ENCODE measurements around the gene BTBD7.
A peak's percentile ranks its signal among the peaks of the same experiment; 100 is the strongest.

BTBD7 gene

GRCh38 chr14:93328546-93328945 is 4.3 kb downstream of the BTBD7 start:
- H3K27me3 ChIP-seq (replicated peaks; ENCODE audit: insufficient read depth, low read length) = no peaks in the 10 kb centered on the region
- 0 out of 2 replicates have a peak, but pooled peaks cover 3% of the 10 kb centered on the region for H3K4me1 ChIP-seq (ENCODE audit: low read length)
- TF ChIP-seq EZH2 (optimal IDR thresholded peaks at IDR 0.05; ENCODE audit: low read depth, low read length) = no peak
- no peak for TF ChIP-seq EZH2phosphoT487 (IDR thresholded peaks at IDR 0.05; ENCODE audit: low read length)
- TF ChIP-seq, protein P1, sequence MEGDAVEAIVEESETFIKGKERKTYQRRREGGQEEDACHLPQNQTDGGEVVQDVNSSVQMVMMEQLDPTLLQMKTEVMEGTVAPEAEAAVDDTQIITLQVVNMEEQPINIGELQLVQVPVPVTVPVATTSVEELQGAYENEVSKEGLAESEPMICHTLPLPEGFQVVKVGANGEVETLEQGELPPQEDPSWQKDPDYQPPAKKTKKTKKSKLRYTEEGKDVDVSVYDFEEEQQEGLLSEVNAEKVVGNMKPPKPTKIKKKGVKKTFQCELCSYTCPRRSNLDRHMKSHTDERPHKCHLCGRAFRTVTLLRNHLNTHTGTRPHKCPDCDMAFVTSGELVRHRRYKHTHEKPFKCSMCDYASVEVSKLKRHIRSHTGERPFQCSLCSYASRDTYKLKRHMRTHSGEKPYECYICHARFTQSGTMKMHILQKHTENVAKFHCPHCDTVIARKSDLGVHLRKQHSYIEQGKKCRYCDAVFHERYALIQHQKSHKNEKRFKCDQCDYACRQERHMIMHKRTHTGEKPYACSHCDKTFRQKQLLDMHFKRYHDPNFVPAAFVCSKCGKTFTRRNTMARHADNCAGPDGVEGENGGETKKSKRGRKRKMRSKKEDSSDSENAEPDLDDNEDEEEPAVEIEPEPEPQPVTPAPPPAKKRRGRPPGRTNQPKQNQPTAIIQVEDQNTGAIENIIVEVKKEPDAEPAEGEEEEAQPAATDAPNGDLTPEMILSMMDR (IDR thresholded peaks at IDR 0.05; ENCODE audit: low read length) = no peak
- no peak overlapping the region for H3K4me3 ChIP-seq (ENCODE audit: low read length)
- H3K4me2 ChIP-seq (ENCODE audit: low read depth, low read length) = no peak overlapping the region
- no peak overlapping the region for H2AFZ ChIP-seq (ENCODE audit: low read length)
- DNase-seq = no peak
- H3K9me3 ChIP-seq (replicated peaks; ENCODE audit: insufficient read depth, low read length) = no peaks in the 10 kb centered on the region
- H4K20me1 ChIP-seq (ENCODE audit: insufficient read depth, low read length) = no peaks in the 10 kb centered on the region
- H3K79me2 ChIP-seq (ENCODE audit: low read length) = peaks cover 87% of the 10 kb centered on the region
- H3K9ac ChIP-seq (ENCODE audit: low read length) = no peak overlapping the region
- peaks cover 9% of the 10 kb centered on the region; the same call in 1 of the 2 replicates for H3F3A ChIP-seq (ENCODE audit: insufficient read depth, low read length)
- H3K27ac ChIP-seq (ENCODE audit: low read length) = no peak overlapping the region
- H3K36me3 ChIP-seq (replicated peaks; ENCODE audit: insufficient read depth, low read length) = no peaks in the 10 kb centered on the region
- H3K9me2 ChIP-seq (replicated peaks; ENCODE audit: insufficient read depth, low read length) = no peaks in the 10 kb centered on the region

DNA sequence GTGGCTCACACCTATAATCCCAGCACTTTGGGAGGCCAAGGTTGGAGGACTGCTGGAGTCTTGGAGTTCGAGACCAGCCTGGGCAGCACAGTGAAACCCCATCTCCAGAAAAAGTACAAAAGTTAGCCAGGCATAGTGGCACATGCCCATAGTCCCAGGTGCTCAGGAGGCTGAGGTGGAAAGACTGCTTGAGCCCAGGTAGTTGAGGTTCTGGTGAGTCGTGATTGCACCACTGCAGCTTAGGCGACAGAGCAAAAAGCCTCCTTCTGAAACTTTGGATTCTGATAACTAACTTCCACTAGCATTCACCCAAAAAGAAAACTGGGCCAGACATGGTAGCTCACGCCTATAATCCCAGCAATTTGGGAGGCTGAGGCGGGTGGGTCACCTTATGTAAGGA is 6.6 kb downstream of the BTBD7 start:
- Histone ChIP-seq H3K9me3 (replicated peaks; ENCODE audit: insufficient read depth, low read length) (no peaks in the 10 kb centered on the region), H3K79me2 (ENCODE audit: low read length) (peaks cover 100% of the 10 kb centered on the region), H2AFZ (ENCODE audit: low read length) (no peak overlapping the region), H3K4me3 (ENCODE audit: low read length) (no peak overlapping the region), H3K36me3 (replicated peaks; ENCODE audit: insufficient read depth, low read length) (no peaks in the 10 kb centered on the region), H3K27ac (ENCODE audit: low read length) (no peak overlapping the region), H3F3A (ENCODE audit: insufficient read depth, low read length) (peaks cover 6% of the 10 kb centered on the region; the same call in 1 of the 2 replicates), H3K27me3 (replicated peaks; ENCODE audit: insufficient read depth, low read length) (no peaks in the 10 kb centered on the region), H3K4me2 (ENCODE audit: low read depth, low read length) (no peak overlapping the region), H3K4me1 (ENCODE audit: low read length) (0 out of 2 replicates have a peak, but pooled peaks cover 3% of the 10 kb centered on the region), H3K9me2 (replicated peaks; ENCODE audit: insufficient read depth, low read length) (no peaks in the 10 kb centered on the region), H4K20me1 (ENCODE audit: insufficient read depth, low read length) (no peaks in the 10 kb centered on the region), H3K9ac (ENCODE audit: low read length) (no peak overlapping the region)
- DNase-seq = no peak
- TF ChIP-seq EZH2 (optimal IDR thresholded peaks at IDR 0.05; ENCODE audit: low read depth, low read length) (no peak), EZH2phosphoT487 (IDR thresholded peaks at IDR 0.05; ENCODE audit: low read length) (no peak)
- TF ChIP-seq, protein P1 (IDR thresholded peaks at IDR 0.05; ENCODE audit: low read length) = no peak

- no peaks in the 10 kb centered on the region for H3K9me2 ChIP-seq (replicated peaks; ENCODE audit: insufficient read depth, low read length)
- H3K4me3 ChIP-seq (ENCODE audit: low read length) = no peak overlapping the region
- peak; percentile 10 for DNase-seq
- TF ChIP-seq, protein P1 (IDR thresholded peaks at IDR 0.05; ENCODE audit: low read length) = no peak
- TF ChIP-seq EZH2 (optimal IDR thresholded peaks at IDR 0.05; ENCODE audit: low read depth, low read length) (no peak), EZH2phosphoT487 (IDR thresholded peaks at IDR 0.05; ENCODE audit: low read length) (no peak)
- H3F3A ChIP-seq (ENCODE audit: insufficient read depth, low read length) = peaks cover 5% of the 10 kb centered on the region; the same call in 1 of the 2 replicates
- H3K27me3 ChIP-seq (replicated peaks; ENCODE audit: insufficient read depth, low read length) = no peaks in the 10 kb centered on the region
- no peak overlapping the region for H2AFZ ChIP-seq (ENCODE audit: low read length)
- no peaks in the 10 kb centered on the region for H4K20me1 ChIP-seq (ENCODE audit: insufficient read depth, low read length)
- peaks cover 10% of the 10 kb centered on the region; the same call in 1 of the 2 replicates for H3K4me1 ChIP-seq (ENCODE audit: low read length)
- H3K9ac ChIP-seq (ENCODE audit: low read length) = peak overlapping the region; percentile 25; the same call in 1 of the 2 replicates
- no peaks in the 10 kb centered on the region for H3K9me3 ChIP-seq (replicated peaks; ENCODE audit: insufficient read depth, low read length)
- peak overlapping the region; percentile 73 for H3K27ac ChIP-seq (ENCODE audit: low read length)
- H3K4me2 ChIP-seq (ENCODE audit: low read depth, low read length) = peak overlapping the region; percentile 33; the same call in 1 of the 2 replicates
- no peaks in the 10 kb centered on the region for H3K36me3 ChIP-seq (replicated peaks; ENCODE audit: insufficient read depth, low read length)
- H3K79me2 ChIP-seq (ENCODE audit: low read length) = peaks cover 100% of the 10 kb centered on the region
Measured at GRCh38 chr14:93323600-93324174, 9.1 kb downstream of the BTBD7 start.

Measured in MM.1S (cell line).